Coronary artery (tissue), 2 donors: Measurements from ENCODE around the gene SLC25A29.

Source experiments
- DNase-seq: peaks from one replicate; pipeline ENCODE4 v3.0.0-alpha.2; 2017; ENCODE audit warnings: low spot score
- H3K27ac ChIP-seq, 2 donors: fragments of 200-600 bp; sonication (generic); one replicate each; pipeline ENCODE4 v1.5.1; 2016 to 2019
- H3K4me3 ChIP-seq: fragments of 200-600 bp; sonication (generic); 2 replicates; pipeline ENCODE4 v1.5.1; 2016; ENCODE audit warnings: mild to moderate bottlenecking, moderate library complexity
- CTCF ChIP-seq: fragments of 200-600 bp; sonication (generic); IDR thresholded peaks from one replicate; pipeline ENCODE4 v1.5.1; 2019; ENCODE audit warnings: antibody characterized with exemption

The SLC25A29 gene

GRCh38 chr14:100274250-100274649 lies 32.0 kb downstream of the SLC25A29 start:
- TF ChIP-seq CTCF: no peak
- Histone ChIP-seq H3K4me3 (no peak overlapping the region), H3K27ac (no peak overlapping the region)
- no peak for DNase-seq

- Histone ChIP-seq H3K27ac (no peak overlapping the region), H3K4me3 (no peak overlapping the region)
- no peak for TF ChIP-seq CTCF
- DNase-seq: no peak
These were observed 34.9 kb downstream of the SLC25A29 start for GRCh38 chr14:100271247-100271939.

GRCh38 chr14:100268591-100269207 lies 37.5 kb downstream of the SLC25A29 start:
- TF ChIP-seq CTCF: no peak
- DNase-seq: no peak
- H3K4me3 ChIP-seq: no peak overlapping the region
- no peak overlapping the region for H3K27ac ChIP-seq

- Histone ChIP-seq H3K4me3 (no peak overlapping the region), H3K27ac (no peak overlapping the region)
- no peak for DNase-seq
- no peak for TF ChIP-seq CTCF
These were observed 38.3 kb downstream of the SLC25A29 start for GRCh38 chr14:100267990-100268389.

GRCh38 chr14:100263141-100263540 lies 43.1 kb downstream of the SLC25A29 start:
- TF ChIP-seq CTCF: no peak
- Histone ChIP-seq H3K4me3 (no peak overlapping the region), H3K27ac (no peak overlapping the region)
- DNase-seq: no peak

- DNase-seq: no peak
- H3K4me3 ChIP-seq: no peak overlapping the region
- H3K27ac ChIP-seq: no peak overlapping the region
- TF ChIP-seq CTCF: no peak
These were observed 43.7 kb downstream of the SLC25A29 start for GRCh38 chr14:100262545-100262944.

- DNase-seq: no peak
- TF ChIP-seq CTCF: no peak
- H3K27ac ChIP-seq: no peak overlapping the region
- no peak overlapping the region for H3K4me3 ChIP-seq
These were observed 44.6 kb downstream of the SLC25A29 start for GRCh38 chr14:100261621-100262020.
